ENCODE measurements around the gene GABRR1. TPM values are rescaled to one million over a fixed set of nuclear protein-coding genes. Genes with fewer than 3 reads are reported as not detected.

Gene GABRR1
- polyA plus RNA-seq (2012; ENCODE audit: insufficient read depth, insufficient read length, low read depth): not detected

- Histone ChIP-seq H3K36me3 (no peaks in the 10 kb centered on the region), H3K27me3 (no peaks in the 10 kb centered on the region; the same call in 1 of the 2 replicates), H3K9me3 (no peaks in the 10 kb centered on the region; the same call in 1 of the 2 replicates), H3K4me1 (no peaks in the 10 kb centered on the region), H3K4me3 (ENCODE audit: low read depth, low read length) (no peak within 1 kb of the TSS)
- DNase-seq: no peak
- TF ChIP-seq CTCF (IDR thresholded peaks at IDR 0.05; ENCODE audit: low read depth, low read length): no peak
Measured at GRCh38 chr6:89217299-89217910, at the start of gene GABRR1. Gene GABRR1, minus strand, starts transcription at chr6:89217358. Its CDS starts 36 bp downstream, at chr6:89217322.

GRCh38 chr6:89264296-89264695, 47.1 kb upstream of the GABRR1 start:
- no peak overlapping the region for H3K4me3 ChIP-seq (ENCODE audit: low read depth, low read length)
- H3K36me3 ChIP-seq: no peaks in the 10 kb centered on the region

GRCh38 chr6:89260832-89261231, 43.7 kb upstream of the GABRR1 start:
- DNase-seq: no peak

More at GRCh38 chr6:89264296-89264695, 47.1 kb upstream of the GABRR1 start:
- Histone ChIP-seq H3K4me1 (no peaks in the 10 kb centered on the region; the same call in 1 of the 2 replicates), H3K27me3 (no peaks in the 10 kb centered on the region), H3K9me3 (no peaks in the 10 kb centered on the region)
- no peak for DNase-seq
- no peak for TF ChIP-seq CTCF (IDR thresholded peaks at IDR 0.05; ENCODE audit: low read depth, low read length)

GRCh38 chr6:89260310-89260709, 43.2 kb upstream of the GABRR1 start:
- H3K4me1 ChIP-seq: no peaks in the 10 kb centered on the region; the same call in 1 of the 2 replicates
- no peaks in the 10 kb centered on the region for H3K36me3 ChIP-seq
- DNase-seq: no peak
- no peak for TF ChIP-seq CTCF (IDR thresholded peaks at IDR 0.05; ENCODE audit: low read depth, low read length)
- H3K9me3 ChIP-seq: no peaks in the 10 kb centered on the region
- no peak overlapping the region for H3K4me3 ChIP-seq (ENCODE audit: low read depth, low read length)
- H3K27me3 ChIP-seq: no peaks in the 10 kb centered on the region

More at GRCh38 chr6:89260832-89261231, 43.7 kb upstream of the GABRR1 start:
- no peaks in the 10 kb centered on the region for H3K27me3 ChIP-seq
- H3K9me3 ChIP-seq: no peaks in the 10 kb centered on the region
- no peak for TF ChIP-seq CTCF (IDR thresholded peaks at IDR 0.05; ENCODE audit: low read depth, low read length)
- no peaks in the 10 kb centered on the region for H3K36me3 ChIP-seq
- H3K4me1 ChIP-seq: no peaks in the 10 kb centered on the region; the same call in 1 of the 2 replicates
- no peak overlapping the region for H3K4me3 ChIP-seq (ENCODE audit: low read depth, low read length)

- Histone ChIP-seq H3K9me3 (no peaks in the 10 kb centered on the region), H3K36me3 (no peaks in the 10 kb centered on the region), H3K27me3 (no peaks in the 10 kb centered on the region), H3K4me3 (ENCODE audit: low read depth, low read length) (no peak overlapping the region), H3K4me1 (no peaks in the 10 kb centered on the region; the same call in 1 of the 2 replicates)
- TF ChIP-seq CTCF (IDR thresholded peaks at IDR 0.05; ENCODE audit: low read depth, low read length): no peak
- no peak for DNase-seq
Measured at GRCh38 chr6:89258912-89259311, 41.8 kb upstream of the GABRR1 start.

- Histone ChIP-seq H3K36me3 (no peaks in the 10 kb centered on the region), H3K4me3 (ENCODE audit: low read depth, low read length) (no peak overlapping the region), H3K27me3 (no peaks in the 10 kb centered on the region), H3K9me3 (no peaks in the 10 kb centered on the region), H3K4me1 (no peaks in the 10 kb centered on the region; the same call in 1 of the 2 replicates)
- TF ChIP-seq CTCF (IDR thresholded peaks at IDR 0.05; ENCODE audit: low read depth, low read length): no peak
- no peak for DNase-seq
Measured at GRCh38 chr6:89257781-89258180, 40.6 kb upstream of the GABRR1 start.
